Erythroblast (primary cell): ENCODE measurements around the gene PDZD8.

ENCODE experiments used
- DNase-seq, 2 experiments: peaks; one replicate each; lab custom pipeline; 2025; lab: John Stamatoyannopoulos, UW
- GATA1 ChIP-seq: IDR thresholded peaks from 2 replicates; pipeline ENCODE4 v1.6.1; 2011; ENCODE audit warnings: low read depth, mild to moderate bottlenecking, control low read depth, low read length, moderate library complexity
- POLR2A ChIP-seq: IDR thresholded peaks from 2 replicates; pipeline ENCODE4 v1.6.1; 2011; ENCODE audit warnings: mild to moderate bottlenecking, low read length

Gene PDZD8

GRCh38 chr10:117410557-117410956 is 35.3 kb upstream of the PDZD8 start:
- TF ChIP-seq POLR2A (no peak), GATA1 (no peak)
- DNase-seq, result peak in 1 of 2 experiments; percentile 36

DNA sequence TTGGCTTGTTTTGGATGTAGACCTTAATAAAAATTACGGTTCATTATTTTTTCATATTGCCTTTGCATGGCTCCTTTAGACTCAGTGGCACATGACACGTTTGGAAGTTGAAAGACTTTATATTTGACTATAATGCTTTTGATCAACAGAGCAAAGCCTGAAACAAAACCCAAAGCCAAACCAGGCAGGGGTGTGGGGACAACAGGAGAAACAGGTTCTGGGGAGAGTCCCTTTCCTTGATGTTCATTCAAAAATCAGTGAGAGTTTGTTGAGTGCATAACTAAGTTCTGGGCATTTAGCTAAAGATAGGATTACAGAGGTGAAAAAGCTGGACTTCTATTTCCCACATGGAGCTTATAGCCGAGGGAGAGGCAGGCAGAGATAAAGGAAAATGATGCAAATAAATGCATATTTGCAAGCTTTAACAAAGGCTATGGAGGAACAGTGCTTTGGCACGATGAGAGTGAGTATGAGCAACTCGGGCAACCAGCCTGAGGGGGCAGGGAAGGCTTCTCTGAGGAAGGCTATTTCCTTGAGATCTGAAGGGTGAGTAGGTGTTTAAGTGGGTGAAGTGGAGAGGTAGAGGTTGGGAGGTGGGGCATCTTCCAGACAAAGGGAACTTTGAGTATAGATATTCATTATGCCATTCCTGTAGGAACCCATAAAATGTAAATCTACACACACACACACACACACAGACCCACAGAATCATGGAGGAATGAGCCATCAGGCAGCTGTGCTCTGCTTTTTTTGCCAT is 34.5 kb upstream of the PDZD8 start:
- peak; percentile 34 to 45 for DNase-seq
- TF ChIP-seq POLR2A, result no peak
- TF ChIP-seq GATA1, result no peak

DNA sequence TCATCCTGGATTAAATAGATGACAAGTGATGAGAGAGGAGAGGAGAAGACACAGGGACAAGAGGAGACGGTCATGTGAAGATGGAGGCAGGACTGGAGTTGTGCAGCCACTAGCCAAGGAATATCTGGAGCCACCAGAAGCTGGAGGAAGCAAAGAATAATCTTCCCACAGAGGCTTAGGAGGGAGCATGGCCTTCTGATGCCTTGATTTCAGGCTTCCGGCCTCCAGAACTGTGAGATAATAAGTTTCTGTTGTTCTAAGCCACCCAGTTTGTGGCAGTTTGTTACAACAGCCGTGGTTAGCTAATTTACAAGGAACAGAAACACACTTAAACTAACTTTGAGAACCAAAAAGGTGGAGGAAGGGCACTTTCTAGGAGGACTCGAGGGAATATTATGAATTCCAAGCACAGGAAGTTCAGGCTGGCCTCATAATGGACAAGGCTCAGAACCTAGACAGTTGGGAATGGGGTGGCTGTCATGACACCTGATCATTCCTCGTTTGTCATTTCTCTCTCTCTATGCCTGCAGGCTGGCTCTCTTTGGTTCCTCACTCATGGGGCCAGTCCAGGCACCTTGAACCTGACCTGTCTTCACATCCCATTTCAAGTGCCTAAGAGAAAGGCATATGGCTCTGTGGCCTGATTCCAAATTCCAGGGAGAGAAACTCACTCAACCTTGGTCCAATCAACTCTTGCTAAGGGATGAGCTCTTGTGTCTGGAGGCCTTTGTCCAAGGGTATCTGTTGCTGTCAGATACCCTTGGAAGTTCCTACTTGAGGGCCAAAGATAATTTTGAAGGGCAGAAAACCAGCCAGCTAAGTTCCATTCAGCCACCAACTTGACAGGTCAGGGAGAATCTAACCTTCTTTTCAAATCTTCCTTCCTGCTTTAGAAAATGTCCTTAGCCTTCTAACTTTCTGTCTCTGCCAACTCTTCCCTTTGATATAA is 33.5 kb upstream of the PDZD8 start:
- TF ChIP-seq POLR2A, result no peak
- no peak for TF ChIP-seq GATA1
- DNase-seq, result peak; percentile 67 to 90

- TF ChIP-seq GATA1 (no peak), POLR2A (no peak)
- DNase-seq, result no peak
Measured at GRCh38 chr10:117405730-117406129, 30.5 kb upstream of the PDZD8 start.

- DNase-seq, result no peak
- no peak for TF ChIP-seq GATA1
- TF ChIP-seq POLR2A, result no peak
Measured at GRCh38 chr10:117400329-117400728, 25.1 kb upstream of the PDZD8 start.

DNA sequence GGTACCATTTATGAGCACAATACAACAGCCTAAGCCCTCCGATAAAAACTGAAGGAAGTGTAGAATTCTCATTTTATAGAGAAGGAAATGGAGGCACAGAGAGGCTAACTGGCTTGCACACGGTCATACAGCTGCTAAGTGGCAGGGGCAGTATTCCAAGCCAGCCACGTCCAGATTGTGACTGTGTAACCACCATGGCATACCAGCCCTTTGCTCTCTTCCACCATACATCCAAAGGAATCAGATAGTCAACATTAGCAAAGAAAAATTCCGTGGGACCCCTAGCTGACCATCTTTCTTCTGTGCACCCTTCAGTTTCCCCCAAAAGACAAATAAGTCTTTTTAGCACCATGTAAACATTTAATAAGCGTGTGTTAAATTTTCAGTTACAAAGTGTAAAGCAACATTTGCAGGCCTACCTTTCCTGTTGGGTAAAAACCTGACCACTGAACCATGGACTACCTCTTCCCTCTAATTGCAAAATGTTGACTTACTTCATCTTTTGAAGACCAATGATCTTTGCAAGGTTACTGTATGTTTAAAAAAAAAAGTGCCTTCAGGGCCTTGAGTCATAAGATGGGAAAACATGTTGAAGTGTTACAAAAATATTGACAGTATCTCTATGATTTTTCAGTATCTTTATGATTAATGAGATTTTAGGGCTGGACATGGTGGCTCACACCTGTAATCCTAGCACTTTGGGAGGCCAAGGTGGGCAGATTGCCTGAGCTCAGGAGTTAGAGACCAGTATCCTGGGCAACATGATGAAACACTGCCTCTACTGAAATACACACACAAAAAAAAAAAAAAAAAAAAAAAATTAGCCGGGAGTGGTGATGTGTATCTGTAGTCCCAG is 24.3 kb upstream of the PDZD8 start:
- DNase-seq, result no peak
- no peak for TF ChIP-seq POLR2A

DNA sequence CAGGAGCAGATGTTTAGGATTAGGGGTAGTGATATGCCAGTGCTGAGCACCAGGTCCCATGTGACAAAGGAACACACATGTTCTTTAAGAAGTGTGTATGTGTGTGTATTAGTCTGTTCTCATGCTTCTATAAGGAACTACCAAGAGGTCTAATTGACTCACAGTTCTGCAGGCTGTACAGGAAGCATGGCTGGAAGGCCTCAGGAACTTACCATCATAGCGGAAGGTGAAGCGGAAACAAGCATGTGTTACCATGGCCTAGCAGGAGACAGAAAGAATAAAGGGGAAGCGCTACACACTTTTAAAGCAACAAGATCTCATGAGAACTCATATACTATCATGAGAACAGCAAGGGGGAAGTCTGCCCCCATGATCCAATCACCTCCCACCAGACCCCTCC is 22.8 kb upstream of the PDZD8 start:
- DNase-seq, result no peak
- TF ChIP-seq POLR2A, result no peak
- TF ChIP-seq GATA1, result no peak

- TF ChIP-seq GATA1 (no peak), POLR2A (no peak)
- peak in 1 of 2 experiments; percentile 12 for DNase-seq
Measured at GRCh38 chr10:117391436-117392205, 16.4 kb upstream of the PDZD8 start.

GRCh38 chr10:117390420-117390819 is 15.2 kb upstream of the PDZD8 start:
- no peak for DNase-seq
- no peak for TF ChIP-seq GATA1
- TF ChIP-seq POLR2A, result no peak

GRCh38 chr10:117386805-117387204 is 11.6 kb upstream of the PDZD8 start:
- TF ChIP-seq GATA1, result no peak
- TF ChIP-seq POLR2A, result no peak
- DNase-seq, result no peak

DNA sequence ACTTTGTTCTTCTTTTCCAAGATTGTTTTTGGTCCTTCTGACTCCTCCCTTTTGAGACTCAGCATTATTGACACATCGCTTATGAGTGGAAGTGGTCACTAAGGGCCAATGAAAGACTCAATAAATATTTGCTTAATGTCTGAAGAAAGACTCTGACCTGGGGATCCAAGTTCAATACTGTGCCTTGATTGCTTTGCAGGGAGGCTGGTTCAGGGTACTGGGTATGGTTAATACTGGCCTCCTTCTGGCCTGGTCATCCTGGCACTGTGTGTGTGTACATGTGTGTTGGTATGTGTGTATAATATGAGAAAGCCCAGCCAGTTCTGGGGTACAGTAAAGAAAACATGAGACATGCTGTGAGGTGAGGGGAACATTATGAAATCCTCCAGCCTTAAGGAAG is 7.6 kb upstream of the PDZD8 start:
- TF ChIP-seq POLR2A, result no peak
- TF ChIP-seq GATA1, result no peak
- DNase-seq, result no peak

GRCh38 chr10:117374506-117375359 is 507 bp downstream of the PDZD8 start:
- peak; percentile 68 to 81 for DNase-seq
- TF ChIP-seq GATA1 (no peak), POLR2A (no peak)
